ENCODE data around the gene DMBX1. TPM values are rescaled to one million over a fixed set of nuclear protein-coding genes. Genes with fewer than 3 reads are reported as not detected.

The DMBX1 gene
- total RNA-seq, 2 experiments from 2014 or later: not detected

DNA sequence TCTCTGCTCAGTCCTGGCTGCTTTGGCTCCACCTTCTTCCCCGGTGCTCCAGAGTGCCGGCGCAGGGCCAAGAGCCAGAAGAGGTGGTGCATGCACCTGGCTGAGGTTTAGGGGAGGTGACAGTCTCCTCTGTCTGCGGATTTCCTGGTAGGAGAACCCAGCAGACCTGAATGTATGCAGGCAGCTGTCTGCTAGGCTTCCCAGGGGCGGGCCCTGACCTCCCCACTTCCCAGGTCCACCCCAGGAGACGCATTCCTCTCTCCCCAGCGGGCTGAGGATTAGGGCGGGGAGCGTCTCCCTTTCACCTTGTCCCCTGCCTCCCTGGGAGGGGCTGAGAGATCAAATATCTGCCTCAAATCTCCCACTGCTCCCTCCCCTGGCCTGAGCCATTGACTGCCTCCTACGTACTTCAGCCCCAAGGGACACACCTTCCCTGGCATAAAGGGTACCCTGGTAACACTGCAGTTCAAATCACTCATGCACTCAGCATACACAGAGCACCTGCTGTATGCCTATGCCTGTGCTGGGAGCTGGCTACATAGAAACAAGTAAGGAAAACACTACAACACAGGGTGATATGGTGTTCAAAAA, 27.5 kb downstream of the DMBX1 start:
- TF ChIP-seq EZH2phosphoT487 (IDR thresholded peaks at IDR 0.05; ENCODE audit: borderline replicate concordance, low read depth, low read length): no peak
- Histone ChIP-seq H3K79me2 (ENCODE audit: insufficient read depth, low read depth, low read length) (no peaks in the 10 kb centered on the region), H3K27ac (ENCODE audit: low read depth, low read length, poor library complexity, severe bottlenecking) (no peak overlapping the region), H3K4me2 (ENCODE audit: low read length) (no peak overlapping the region), H4K20me1 (ENCODE audit: insufficient read depth, low read length) (no peaks in the 10 kb centered on the region), H2AFZ (ENCODE audit: low read length) (no peak overlapping the region), H3K9me2 (ENCODE audit: insufficient read depth, low read length) (no peaks in the 10 kb centered on the region), H3K4me1 (ENCODE audit: insufficient read depth, low read length, poor library complexity, severe bottlenecking) (no peaks in the 10 kb centered on the region), H3K36me3 (ENCODE audit: insufficient read depth, low read length) (no peaks in the 10 kb centered on the region), H3K4me3 (ENCODE audit: low read depth, low read length, poor library complexity, severe bottlenecking) (no peak overlapping the region), H3K9me3 (ENCODE audit: low read length) (no peaks in the 10 kb centered on the region)
- no peak for DNase-seq (ENCODE audit: low spot score)
- CTCF ChIA-PET (ENCODE audit: unreplicated experiment): no interaction called here
- POLR2A ChIA-PET: no interaction called here
- intact Hi-C loops (cut with micrococcal nuclease; ENCODE audit: unreplicated experiment): no loop called here
- no TSS peak for BruUV-seq (replicated peaks)

DNA sequence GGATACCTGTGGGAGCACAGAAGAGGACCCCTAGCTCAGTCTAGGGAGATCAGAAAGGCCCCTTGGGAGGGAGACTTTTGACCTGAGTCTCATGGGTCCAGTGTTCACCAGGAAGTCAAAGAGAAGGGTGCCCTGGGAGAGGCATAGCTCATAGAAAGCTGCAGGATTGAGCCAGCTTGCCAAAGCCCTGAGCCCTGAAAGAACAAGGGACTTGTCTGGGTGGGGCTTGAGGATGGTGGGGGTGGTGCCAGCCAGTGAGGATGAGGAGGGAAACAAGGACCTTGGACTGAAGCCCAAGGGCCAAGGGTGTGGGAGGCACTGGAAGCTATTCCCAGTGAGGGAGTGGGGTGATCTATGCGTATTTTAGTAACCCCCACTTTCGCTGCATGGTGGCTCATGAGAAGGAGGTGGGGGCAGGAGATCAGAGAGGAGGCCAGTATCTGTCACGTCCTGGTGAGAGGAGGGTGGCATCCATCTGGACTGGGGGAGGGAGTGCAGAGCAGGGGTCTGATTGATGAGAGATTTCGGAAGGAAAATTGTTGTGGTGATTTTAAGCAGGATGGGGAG, 28.4 kb downstream of the DMBX1 start:
- no peak overlapping the region for H3K4me3 ChIP-seq (ENCODE audit: low read depth, low read length, poor library complexity, severe bottlenecking)
- ChIA-PET POLR2A (no interaction called here), CTCF (ENCODE audit: unreplicated experiment) (no interaction called here)
- intact Hi-C loops (cut with micrococcal nuclease; ENCODE audit: unreplicated experiment): no loop called here
- no peak overlapping the region for H2AFZ ChIP-seq (ENCODE audit: low read length)
- H3K79me2 ChIP-seq (ENCODE audit: insufficient read depth, low read depth, low read length): no peaks in the 10 kb centered on the region
- no peak for DNase-seq (ENCODE audit: low spot score)
- H4K20me1 ChIP-seq (ENCODE audit: insufficient read depth, low read length): no peaks in the 10 kb centered on the region
- no peaks in the 10 kb centered on the region for H3K36me3 ChIP-seq (ENCODE audit: insufficient read depth, low read length)
- no peaks in the 10 kb centered on the region for H3K9me2 ChIP-seq (ENCODE audit: insufficient read depth, low read length)
- no peaks in the 10 kb centered on the region for H3K9me3 ChIP-seq (ENCODE audit: low read length)
- TF ChIP-seq, protein P1, sequence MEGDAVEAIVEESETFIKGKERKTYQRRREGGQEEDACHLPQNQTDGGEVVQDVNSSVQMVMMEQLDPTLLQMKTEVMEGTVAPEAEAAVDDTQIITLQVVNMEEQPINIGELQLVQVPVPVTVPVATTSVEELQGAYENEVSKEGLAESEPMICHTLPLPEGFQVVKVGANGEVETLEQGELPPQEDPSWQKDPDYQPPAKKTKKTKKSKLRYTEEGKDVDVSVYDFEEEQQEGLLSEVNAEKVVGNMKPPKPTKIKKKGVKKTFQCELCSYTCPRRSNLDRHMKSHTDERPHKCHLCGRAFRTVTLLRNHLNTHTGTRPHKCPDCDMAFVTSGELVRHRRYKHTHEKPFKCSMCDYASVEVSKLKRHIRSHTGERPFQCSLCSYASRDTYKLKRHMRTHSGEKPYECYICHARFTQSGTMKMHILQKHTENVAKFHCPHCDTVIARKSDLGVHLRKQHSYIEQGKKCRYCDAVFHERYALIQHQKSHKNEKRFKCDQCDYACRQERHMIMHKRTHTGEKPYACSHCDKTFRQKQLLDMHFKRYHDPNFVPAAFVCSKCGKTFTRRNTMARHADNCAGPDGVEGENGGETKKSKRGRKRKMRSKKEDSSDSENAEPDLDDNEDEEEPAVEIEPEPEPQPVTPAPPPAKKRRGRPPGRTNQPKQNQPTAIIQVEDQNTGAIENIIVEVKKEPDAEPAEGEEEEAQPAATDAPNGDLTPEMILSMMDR (conservative IDR thresholded peaks at IDR 0.05; ENCODE audit: low read length): no peak
- no peak for TF ChIP-seq EZH2phosphoT487 (IDR thresholded peaks at IDR 0.05; ENCODE audit: borderline replicate concordance, low read depth, low read length)
- H3K27ac ChIP-seq (ENCODE audit: low read depth, low read length, poor library complexity, severe bottlenecking): no peak overlapping the region
- no TSS peak for BruUV-seq (replicated peaks)
- H3K4me2 ChIP-seq (ENCODE audit: low read length): no peak overlapping the region
- H3K4me1 ChIP-seq (ENCODE audit: insufficient read depth, low read length, poor library complexity, severe bottlenecking): no peaks in the 10 kb centered on the region

DNA sequence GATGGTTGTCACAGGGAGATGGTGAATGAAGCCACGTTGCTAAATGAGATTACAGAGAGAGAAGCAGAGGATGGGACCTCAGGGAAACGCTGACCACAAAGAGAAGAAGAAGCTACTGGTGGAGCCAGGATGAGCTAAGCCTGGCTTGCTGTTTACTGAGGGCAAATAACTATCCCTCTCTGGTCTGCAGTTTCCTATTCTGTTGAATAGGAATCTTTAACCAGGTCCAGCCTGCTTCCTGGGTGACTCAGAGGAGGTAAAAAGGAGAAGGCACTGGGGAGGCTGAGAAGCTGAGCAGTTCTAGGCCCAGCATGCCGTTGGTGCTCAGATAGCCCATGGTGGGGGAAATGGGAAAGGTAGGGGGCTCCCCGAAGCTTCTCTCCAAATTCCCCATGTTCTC, 29.6 kb downstream of the DMBX1 start:
- ChIA-PET POLR2A (no interaction called here), CTCF (ENCODE audit: unreplicated experiment) (interaction anchor here (0.5 to 1.4 kb wide), 2 partner anchors 42 to 1042 kb away, joined by 3 read pairs; no protein-coding TSS in a partner anchor)
- Histone ChIP-seq H3K9me3 (ENCODE audit: low read length) (no peaks in the 10 kb centered on the region), H2AFZ (ENCODE audit: low read length) (no peak overlapping the region), H3K4me3 (ENCODE audit: low read depth, low read length, poor library complexity, severe bottlenecking) (no peak overlapping the region), H3K4me2 (ENCODE audit: low read length) (no peak overlapping the region), H3K27ac (ENCODE audit: low read depth, low read length, poor library complexity, severe bottlenecking) (no peak overlapping the region), H3K9me2 (ENCODE audit: insufficient read depth, low read length) (no peaks in the 10 kb centered on the region), H3K79me2 (ENCODE audit: insufficient read depth, low read depth, low read length) (no peaks in the 10 kb centered on the region), H3K4me1 (ENCODE audit: insufficient read depth, low read length, poor library complexity, severe bottlenecking) (no peaks in the 10 kb centered on the region), H4K20me1 (ENCODE audit: insufficient read depth, low read length) (no peaks in the 10 kb centered on the region; the same call in 1 of the 2 replicates), H3K36me3 (ENCODE audit: insufficient read depth, low read length) (no peaks in the 10 kb centered on the region)
- DNase-seq (ENCODE audit: low spot score): no peak
- TF ChIP-seq, protein P1 (conservative IDR thresholded peaks at IDR 0.05; ENCODE audit: low read length): no peak
- TF ChIP-seq EZH2phosphoT487 (IDR thresholded peaks at IDR 0.05; ENCODE audit: borderline replicate concordance, low read depth, low read length): no peak
- intact Hi-C loops (cut with micrococcal nuclease; ENCODE audit: unreplicated experiment): no loop called here
- BruUV-seq (replicated peaks): no TSS peak

All from OCI-LY7 (cell line).